ENCODE measurements around the gene IFNAR1.
"Not testable (repeated sequence)": the region's sequence is repeated elsewhere in the genome, so short reads cannot be mapped to it uniquely, and the experiment has no call there.

IFNAR1 gene

GRCh38 chr21:33305938-33306337, 18.8 kb upstream of the IFNAR1 start:
- in situ Hi-C loops (cut with HindIII; ENCODE audit: low sequenced_read_pairs) = no loop called here

DNA sequence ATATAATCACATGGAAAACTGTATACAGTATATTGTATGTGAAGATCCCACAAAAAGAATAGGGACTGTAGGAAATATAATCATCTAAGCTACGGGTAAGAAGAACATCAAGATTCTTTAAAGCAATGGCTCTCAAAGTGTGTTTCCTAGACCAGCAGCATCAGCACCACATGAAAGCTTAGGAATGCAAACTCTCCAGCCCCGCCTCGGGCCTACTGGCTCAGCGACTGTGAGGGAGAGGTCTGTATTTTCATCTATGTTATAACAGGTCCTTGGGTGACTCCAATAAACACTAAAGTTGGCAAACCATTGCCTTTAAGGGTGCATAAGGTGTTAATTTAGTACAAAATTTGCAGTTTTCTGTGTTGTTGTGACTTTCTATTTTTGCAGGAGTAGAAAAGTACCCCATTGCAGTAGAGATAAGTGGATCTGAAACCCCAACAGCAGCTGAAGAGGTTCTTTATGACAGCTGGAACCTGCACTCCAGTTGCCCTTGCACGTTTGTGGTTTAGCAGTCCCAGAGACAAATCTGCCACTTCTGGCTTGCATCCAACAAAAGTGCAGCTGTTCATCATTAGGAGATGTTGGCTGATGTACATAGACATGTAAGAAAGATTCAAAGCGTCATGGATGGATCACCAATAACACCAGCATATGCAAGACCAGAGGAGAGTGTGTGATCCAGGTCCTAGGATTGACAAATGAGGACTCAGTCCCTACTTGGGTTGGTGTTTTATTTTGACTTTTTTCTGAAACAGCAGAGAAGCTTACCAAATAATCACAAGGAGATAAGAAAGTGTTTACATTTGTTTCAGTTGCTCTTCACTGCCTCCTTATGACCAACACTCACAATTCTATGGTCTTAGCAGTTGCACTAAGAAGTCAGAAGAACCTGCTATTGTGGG, 15.9 kb upstream of the IFNAR1 start:
- in situ Hi-C loops (cut with HindIII; ENCODE audit: low sequenced_read_pairs) = no loop called here

DNA sequence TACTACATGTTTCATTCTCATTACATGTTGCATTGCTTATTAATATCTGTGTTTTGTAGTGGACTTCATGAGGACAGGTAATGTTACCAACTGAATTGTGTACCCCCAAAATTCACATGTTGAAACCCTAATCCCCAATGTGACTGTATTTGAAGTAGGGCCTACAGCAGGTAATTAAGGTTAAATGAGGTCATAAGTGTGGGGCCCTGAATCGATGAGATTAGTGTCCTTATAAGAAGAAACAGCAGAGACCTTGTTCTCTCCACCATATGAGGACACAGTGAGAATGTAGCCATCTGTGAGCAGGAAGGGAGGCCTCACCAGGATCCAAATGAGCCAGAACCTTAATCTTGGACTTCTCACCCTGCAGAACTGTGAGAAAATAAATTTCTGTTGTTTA, 15.0 kb upstream of the IFNAR1 start:
- in situ Hi-C loops (cut with HindIII; ENCODE audit: low sequenced_read_pairs) = loop anchor here (5.0 kb wide), 1 partner anchor 38 kb away; no protein-coding TSS in a partner anchor

DNA sequence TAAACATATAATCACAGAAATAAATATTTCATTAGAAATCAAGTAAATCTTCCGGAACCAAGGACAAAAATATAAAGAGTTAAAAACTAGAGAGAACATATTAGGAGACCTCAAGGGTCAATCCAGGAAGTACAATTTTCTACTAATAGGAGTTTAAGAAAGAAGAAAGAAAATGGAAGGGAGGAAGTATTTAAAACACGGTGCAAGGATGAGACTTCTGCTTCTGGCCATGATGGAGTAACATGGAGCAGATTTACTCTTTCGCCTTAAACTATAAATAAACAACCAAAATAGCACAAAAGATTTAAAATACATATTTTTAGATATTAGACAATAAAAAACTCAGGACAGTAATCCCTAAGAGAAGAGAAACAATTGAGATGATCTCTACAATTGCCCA, 12.6 kb upstream of the IFNAR1 start:
- in situ Hi-C loops (cut with HindIII; ENCODE audit: low sequenced_read_pairs) = loop anchor here (5.0 kb wide), 1 partner anchor 35 kb away; no protein-coding TSS in a partner anchor

GRCh38 chr21:33313183-33313582, 11.6 kb upstream of the IFNAR1 start:
- in situ Hi-C loops (cut with HindIII; ENCODE audit: low sequenced_read_pairs) = loop anchor here (5.0 kb wide), 1 partner anchor 34 kb away; no protein-coding TSS in a partner anchor

- in situ Hi-C loops (cut with HindIII; ENCODE audit: low sequenced_read_pairs) = loop anchor here (5.0 kb wide), 1 partner anchor 34 kb away; no protein-coding TSS in a partner anchor
Observed at GRCh38 chr21:33313611-33314010, 11.2 kb upstream of the IFNAR1 start.

DNA sequence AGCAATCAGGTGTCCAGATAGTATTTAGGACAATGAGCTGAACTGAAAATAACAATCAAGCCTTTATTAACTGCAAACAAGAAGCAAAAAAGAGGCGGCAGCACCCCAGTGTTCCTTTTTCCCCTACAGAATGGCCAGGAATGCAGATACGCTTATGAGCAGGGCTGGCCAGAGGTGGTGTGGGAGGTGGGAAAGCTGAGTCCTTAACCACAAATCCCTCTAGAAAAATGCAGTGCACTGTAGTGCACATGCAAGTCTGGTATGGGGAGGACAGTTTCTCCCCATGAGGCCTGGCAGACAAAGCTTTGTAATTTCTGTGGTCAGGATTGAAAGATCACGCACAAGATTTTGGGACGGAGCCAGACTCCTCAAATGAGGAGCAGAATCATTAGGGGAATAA, 10.7 kb upstream of the IFNAR1 start:
- in situ Hi-C loops (cut with HindIII; ENCODE audit: low sequenced_read_pairs) = loop anchor here (5.0 kb wide), 1 partner anchor 33 kb away; no protein-coding TSS in a partner anchor

- in situ Hi-C loops (cut with HindIII; ENCODE audit: low sequenced_read_pairs) = no loop called here
Observed at GRCh38 chr21:33315946-33316710, 8.6 kb upstream of the IFNAR1 start.

GRCh38 chr21:33317145-33317544, 7.6 kb upstream of the IFNAR1 start:
- in situ Hi-C loops (cut with HindIII; ENCODE audit: low sequenced_read_pairs) = no loop called here

DNA sequence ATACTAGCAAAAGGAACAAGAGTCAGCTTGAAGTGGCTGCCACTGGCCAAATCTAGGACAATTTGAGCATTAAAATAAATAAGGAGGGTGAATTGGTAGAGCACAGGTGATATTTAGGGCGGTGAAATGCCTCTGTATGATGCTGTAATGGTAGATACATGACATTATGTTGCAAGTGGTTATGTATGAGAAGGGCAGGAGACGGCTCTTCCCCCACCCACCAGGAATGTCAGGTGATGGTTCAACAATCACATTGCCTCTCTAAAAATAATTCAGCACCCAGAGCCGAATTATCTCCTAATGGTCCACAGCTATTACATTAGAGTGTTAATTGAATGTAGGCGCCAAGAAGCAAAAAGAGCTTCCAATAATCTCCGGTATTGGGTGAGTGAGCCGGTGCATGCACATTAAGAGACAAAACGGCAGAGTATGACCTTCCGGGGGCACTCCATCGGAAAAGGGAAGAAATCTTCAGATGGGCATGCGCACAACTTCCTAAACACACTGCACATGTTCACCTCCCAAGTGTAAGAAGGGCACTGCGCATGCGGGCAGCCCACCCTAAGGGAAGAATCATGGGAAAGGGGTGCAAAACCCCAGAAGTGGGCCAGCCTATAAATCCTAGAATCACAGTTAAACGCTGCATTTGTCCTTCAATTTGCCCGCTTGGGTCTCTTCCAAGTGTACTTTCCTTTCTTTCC, 6.8 kb upstream of the IFNAR1 start:
- in situ Hi-C loops (cut with HindIII; ENCODE audit: low sequenced_read_pairs) = no loop called here

- in situ Hi-C loops (cut with HindIII; ENCODE audit: low sequenced_read_pairs) = not testable (repeated sequence)
Observed at GRCh38 chr21:33321005-33321404, 3.8 kb upstream of the IFNAR1 start.

DNA sequence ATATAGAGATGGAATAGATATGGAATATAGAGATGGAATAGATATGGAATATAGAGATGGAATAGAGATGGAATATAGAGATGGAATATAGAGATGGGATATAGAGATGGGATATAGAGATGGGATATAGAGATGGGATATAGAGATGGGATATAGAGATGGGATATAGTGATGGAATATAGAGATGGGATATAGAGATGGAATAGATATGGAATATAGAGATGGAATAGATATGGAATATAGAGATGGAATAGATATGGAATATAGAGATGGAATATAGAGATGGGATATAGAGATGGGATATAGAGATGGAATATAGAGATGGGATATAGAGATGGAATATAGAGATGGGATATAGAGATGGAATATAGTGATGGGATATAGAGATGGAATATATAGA, 1.2 kb upstream of the IFNAR1 start:
- in situ Hi-C loops (cut with HindIII; ENCODE audit: low sequenced_read_pairs) = not testable (repeated sequence)

GRCh38 chr21:33325222-33326067, 675 bp downstream of the IFNAR1 start:
- in situ Hi-C loops (cut with HindIII; ENCODE audit: low sequenced_read_pairs) = no loop called here

DNA sequence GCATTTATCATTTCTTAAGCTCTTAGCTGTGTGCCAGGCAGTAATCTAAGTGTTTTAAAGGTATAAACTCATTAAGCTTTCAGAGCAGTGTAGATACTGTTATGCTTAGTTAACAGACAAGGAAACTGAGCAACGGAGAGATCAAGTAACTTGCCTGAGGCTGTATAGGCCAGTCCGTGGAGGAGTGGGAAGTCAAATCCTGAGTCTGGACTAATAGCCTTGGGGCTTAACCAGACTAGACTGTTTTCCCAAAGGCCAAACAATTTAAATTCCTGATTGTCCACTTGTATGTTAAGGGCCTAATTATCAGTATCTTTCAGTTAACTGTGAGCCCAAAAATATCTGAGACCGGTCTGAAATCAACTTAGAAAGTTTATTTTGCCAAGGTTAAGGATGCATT, 2.6 kb downstream of the IFNAR1 start:
- in situ Hi-C loops (cut with HindIII; ENCODE audit: low sequenced_read_pairs) = no loop called here

DNA sequence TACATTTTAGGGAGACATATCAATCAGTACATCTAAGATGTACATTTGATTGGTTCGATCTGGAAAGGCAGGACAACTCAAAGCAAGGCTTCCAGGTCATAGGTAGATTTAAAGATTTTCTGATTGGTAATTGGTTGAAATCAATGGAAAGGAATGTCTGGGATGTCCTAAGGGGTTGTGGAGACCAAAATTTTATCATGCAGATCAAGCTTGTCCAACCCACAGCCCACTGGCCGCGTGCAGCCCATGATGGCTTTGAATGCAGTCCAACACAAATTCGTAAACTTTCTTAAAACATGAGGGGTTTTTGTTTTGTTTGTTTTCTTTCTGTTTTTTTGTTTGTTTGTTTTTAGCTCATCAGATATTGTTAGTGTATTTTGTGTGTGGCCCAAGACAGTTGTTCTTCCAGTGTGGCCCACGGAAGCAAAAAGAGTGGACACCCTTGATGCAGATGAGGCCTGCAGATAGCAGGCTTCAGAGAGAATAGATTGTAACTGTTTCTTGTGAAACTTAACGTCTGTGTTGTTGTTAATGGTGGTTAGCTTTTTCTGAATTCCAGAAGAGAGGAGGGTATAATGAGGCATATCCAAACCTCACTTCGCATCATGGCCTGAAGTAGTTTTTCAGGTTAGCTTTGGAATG, 3.1 kb downstream of the IFNAR1 start:
- in situ Hi-C loops (cut with HindIII; ENCODE audit: low sequenced_read_pairs) = no loop called here

GRCh38 chr21:33330726-33331125, 6.0 kb downstream of the IFNAR1 start:
- in situ Hi-C loops (cut with HindIII; ENCODE audit: low sequenced_read_pairs) = no loop called here

GRCh38 chr21:33332143-33332542, 7.4 kb downstream of the IFNAR1 start:
- in situ Hi-C loops (cut with HindIII; ENCODE audit: low sequenced_read_pairs) = no loop called here

DNA sequence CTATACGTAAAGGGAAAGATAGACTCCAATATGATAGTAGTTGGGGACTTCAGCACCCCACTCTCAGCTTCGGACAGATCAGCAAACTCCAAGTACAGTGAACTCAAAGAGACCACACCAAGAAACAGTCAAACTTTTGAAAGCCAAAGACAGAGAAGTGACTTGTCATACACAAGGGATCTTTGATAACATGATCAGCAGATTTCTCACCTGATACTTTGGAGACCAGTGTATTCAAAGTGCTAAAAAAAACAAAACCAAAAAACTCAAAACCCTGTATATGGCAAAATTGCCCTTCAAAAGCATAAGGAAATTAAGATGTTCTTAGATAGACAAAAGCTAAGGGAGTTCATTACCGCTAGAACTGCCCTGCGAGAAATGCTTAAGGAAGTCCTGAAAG, 9.4 kb downstream of the IFNAR1 start:
- in situ Hi-C loops (cut with HindIII; ENCODE audit: low sequenced_read_pairs) = no loop called here

DNA sequence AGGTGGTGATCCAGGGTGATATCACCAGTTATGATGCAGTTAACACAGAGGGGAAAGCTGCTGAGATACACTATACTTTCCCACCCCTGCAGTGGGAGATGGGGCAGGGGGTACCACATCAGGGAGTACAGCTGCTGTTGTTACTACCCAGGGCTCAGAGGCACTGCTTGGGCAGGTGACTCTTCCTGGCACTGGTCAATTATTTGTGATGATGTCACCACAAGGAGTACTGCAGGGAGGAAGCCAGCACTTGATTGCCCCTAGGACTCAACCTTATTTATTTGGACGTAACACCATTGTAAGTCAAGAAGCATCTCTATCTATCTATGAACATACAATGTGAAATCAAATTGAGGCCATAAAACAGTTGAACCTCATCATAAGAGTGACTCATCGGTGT, 10.1 kb downstream of the IFNAR1 start:
- in situ Hi-C loops (cut with HindIII; ENCODE audit: low sequenced_read_pairs) = no loop called here

DNA sequence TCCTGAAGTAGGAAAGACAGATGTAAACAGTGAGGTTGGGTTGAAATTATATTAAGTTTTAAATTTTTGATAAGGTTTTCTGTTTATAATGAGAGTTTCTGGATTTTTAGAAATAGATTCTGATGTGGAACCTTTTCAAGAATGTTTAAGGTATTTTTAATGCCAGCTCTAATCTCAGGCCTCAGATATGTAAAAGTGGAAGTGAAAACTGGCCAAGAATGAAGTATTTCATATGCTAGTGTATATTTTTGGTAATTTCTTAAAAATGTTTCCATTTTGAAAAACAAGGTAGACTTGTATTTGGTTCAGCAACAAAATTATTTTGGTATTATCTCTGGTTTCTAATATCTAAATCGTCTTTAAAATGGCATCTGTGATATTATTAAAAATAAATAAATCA, 14.4 kb downstream of the IFNAR1 start:
- in situ Hi-C loops (cut with HindIII; ENCODE audit: low sequenced_read_pairs) = no loop called here

Data from DLD1 (cell line).